Ovary (tissue), 3 donors: ENCODE results near the gene EGR4.

ENCODE experiments used
- CTCF ChIP-seq, 3 donors: fragments of 450-650 bp in 2 of 3; fragments of 200-600 bp in 1 of 3; IDR thresholded peaks; one replicate each; pipeline versions ENCODE4 v1.5.1 to v1.8.0; 2016 to 2022; ENCODE audit warnings: antibody characterized with exemption in 3 of 3, mild to moderate bottlenecking in 1 of 3
- EP300 ChIP-seq: sonication (generic); formaldehyde crosslinking; IDR thresholded peaks from one replicate; pipeline ENCODE4 v1.6.1; 2017; ENCODE audit warnings: antibody characterized with exemption
- POLR2A ChIP-seq: fragments of 450-650 bp; IDR thresholded peaks from one replicate; pipeline ENCODE4 v1.6.1; 2017; ENCODE audit warnings: antibody characterized with exemption, mild to moderate bottlenecking, moderate library complexity
- donor health status: DM: no; HTN: no; CAD: no.

GRCh38 chr2:73253400-73253799, 39.9 kb downstream of the EGR4 start:
- TF ChIP-seq CTCF (IDR thresholded peaks at IDR 0.05) (no peak), POLR2A (no peak), EP300 (no peak)
